Transverse colon (tissue), 4 donors: ENCODE results near the gene REV1. TPM values are rescaled to one million over a fixed set of nuclear protein-coding genes. Genes with fewer than 3 reads are reported as not detected.

ENCODE experiments used
- DNase-seq: peaks from one replicate; pipeline ENCODE4 v3.0.0-alpha.2; 2019
- H3K27ac ChIP-seq, 4 donors: fragments of 200-600 bp; sonication (generic); 2 replicates each; pipeline ENCODE4 v1.5.1; 2016 to 2018; ENCODE audit warnings: inconsistent platforms in 4 of 4
- H3K27me3 ChIP-seq: fragments of 200-600 bp; sonication (generic); 2 replicates; pipeline ENCODE4 v1.5.1; 2017; ENCODE audit warnings: inconsistent platforms
- H3K36me3 ChIP-seq, 4 donors: fragments of 200-600 bp; sonication (generic); 2 replicates each; pipeline ENCODE4 v1.5.1; 2017 to 2019; ENCODE audit warnings: inconsistent platforms in 4 of 4
- H3K4me1 ChIP-seq, 4 donors: fragments of 200-600 bp; sonication (generic); 2 replicates each; pipeline ENCODE4 v1.5.1; 2017 to 2020; ENCODE audit warnings: inconsistent platforms in 4 of 4
- H3K4me3 ChIP-seq, 4 donors: fragments of 200-600 bp; sonication (generic); 1 replicate in 1 of 4; 2 replicates in 3 of 4; pipeline versions ENCODE4 v1.5.1 to v1.6.1; 2017 to 2019; ENCODE audit warnings: inconsistent platforms in 4 of 4
- H3K9me3 ChIP-seq, 2 donors: fragments of 200-600 bp; sonication (generic); 2 replicates each; pipeline ENCODE4 v1.5.1; 2017 to 2019; ENCODE audit warnings: inconsistent platforms in 2 of 2
- EP300 ChIP-seq: sonication (generic); formaldehyde crosslinking; IDR thresholded peaks from one replicate; pipeline ENCODE4 v1.6.1; 2017; ENCODE audit warnings: antibody characterized with exemption, low read depth
- POLR2A ChIP-seq: fragments of 450-650 bp; IDR thresholded peaks from one replicate; pipeline ENCODE4 v1.6.1; 2016; ENCODE audit warnings: antibody characterized with exemption, mild to moderate bottlenecking, moderate library complexity
- POLR2AphosphoS5 ChIP-seq, 3 donors: sonication (generic); formaldehyde crosslinking; IDR thresholded peaks; one replicate each; pipeline ENCODE4 v1.6.1; 2016; ENCODE audit warnings: antibody characterized with exemption in 3 of 3
- WGBS, 2 donors: methylation state at CpG; one replicate each; pipeline ENCODE4 v1.1.5; 2018; ENCODE audit warnings: low coverage in 1 of 2; 5-methylcytosine and 5-hydroxymethylcytosine counted together
- in situ Hi-C, 4 donors: fragments of 200-750 bp; cut with MboI; loops; one replicate each; pipeline versions ENCODE4 v1.15.0 to v1.15.1; 2017; ENCODE audit warnings: low sequenced_read_pairs in 3 of 4, low pct_ligation_motif_present in 1 of 4, low pct_unique_long_range_greater_than_20kb in 1 of 4
- intact Hi-C: fragments of 100-400 bp; cut with DNase I; formaldehyde crosslinking; loops from one replicate; pipeline ENCODE4 v1.15.1; 2023; ENCODE audit warnings: low total_unique reads
- total RNA-seq, 4 donors: library from RNA; depleted of rRNA; stranded (reverse); fragments of >200 nt; gene quantifications; one replicate each; pipeline ENCODE4 v1.1.0, GENCODE V29; 2016
- TF ChIP-seq, protein P1 (sequence below), 5 experiments: fragments of 200-600 bp in 3 of 5; fragments of 450-650 bp in 2 of 5; sonication (generic) in 3 of 5; IDR thresholded peaks; 1 replicate in 2 of 5; 2 replicates in 3 of 5; pipeline ENCODE4 v1.5.1; 2016 to 2017; ENCODE audit warnings: antibody characterized with exemption in 5 of 5, inconsistent platforms in 3 of 5, mild to moderate bottlenecking in 2 of 5, moderate library complexity in 1 of 5

REV1 gene
- total RNA-seq, 4 donors from 2014 or later, result 23.2 to 199 (median 73.5) TPM

- Histone ChIP-seq H3K4me1 (peaks cover 0 to 10% (median 5%) of the 10 kb centered on the region in 4 donors), H3K27ac (no peak overlapping the region), H3K27me3 (no peaks in the 10 kb centered on the region), H3K36me3 (peaks cover 0 to 19% (median 3%) of the 10 kb centered on the region in 4 donors), H3K9me3 (no peaks in the 10 kb centered on the region), H3K4me3 (no peak overlapping the region)
- WGBS, 2 donors, result 74 to 77% methylated on average over 2 of the region's 2 CpGs
- intact Hi-C loops (no loop called here), in situ Hi-C loops (no loop called here)
- no peak for DNase-seq
- TF ChIP-seq, protein P1, sequence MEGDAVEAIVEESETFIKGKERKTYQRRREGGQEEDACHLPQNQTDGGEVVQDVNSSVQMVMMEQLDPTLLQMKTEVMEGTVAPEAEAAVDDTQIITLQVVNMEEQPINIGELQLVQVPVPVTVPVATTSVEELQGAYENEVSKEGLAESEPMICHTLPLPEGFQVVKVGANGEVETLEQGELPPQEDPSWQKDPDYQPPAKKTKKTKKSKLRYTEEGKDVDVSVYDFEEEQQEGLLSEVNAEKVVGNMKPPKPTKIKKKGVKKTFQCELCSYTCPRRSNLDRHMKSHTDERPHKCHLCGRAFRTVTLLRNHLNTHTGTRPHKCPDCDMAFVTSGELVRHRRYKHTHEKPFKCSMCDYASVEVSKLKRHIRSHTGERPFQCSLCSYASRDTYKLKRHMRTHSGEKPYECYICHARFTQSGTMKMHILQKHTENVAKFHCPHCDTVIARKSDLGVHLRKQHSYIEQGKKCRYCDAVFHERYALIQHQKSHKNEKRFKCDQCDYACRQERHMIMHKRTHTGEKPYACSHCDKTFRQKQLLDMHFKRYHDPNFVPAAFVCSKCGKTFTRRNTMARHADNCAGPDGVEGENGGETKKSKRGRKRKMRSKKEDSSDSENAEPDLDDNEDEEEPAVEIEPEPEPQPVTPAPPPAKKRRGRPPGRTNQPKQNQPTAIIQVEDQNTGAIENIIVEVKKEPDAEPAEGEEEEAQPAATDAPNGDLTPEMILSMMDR (IDR thresholded peaks at IDR 0.05), result no peak
- TF ChIP-seq POLR2A, result no peak
- no peak for TF ChIP-seq EP300
- no peak for TF ChIP-seq POLR2AphosphoS5 (IDR thresholded peaks at IDR 0.05)
Observed at GRCh38 chr2:99388892-99389291, 100.9 kb downstream of the REV1 start.

- intact Hi-C loops, result no loop called here
- no peak overlapping the region for H3K4me3 ChIP-seq
- H3K27ac ChIP-seq, result no peak overlapping the region
- H3K36me3 ChIP-seq, result peaks cover 0 to 30% (median 5%) of the 10 kb centered on the region in 4 donors
- TF ChIP-seq POLR2AphosphoS5 (IDR thresholded peaks at IDR 0.05) (no peak), EP300 (no peak), POLR2A (no peak)
- TF ChIP-seq, protein P1 (IDR thresholded peaks at IDR 0.05), result no peak
- H3K9me3 ChIP-seq, result no peaks in the 10 kb centered on the region
- H3K4me1 ChIP-seq, result no peaks in the 10 kb centered on the region
- WGBS, 2 donors, result 92 to 97% methylated on average over 2 of the region's 2 CpGs
- no peaks in the 10 kb centered on the region for H3K27me3 ChIP-seq
- no peak for DNase-seq
- in situ Hi-C loops, result no loop called here
Observed at GRCh38 chr2:99386011-99386410, 103.8 kb downstream of the REV1 start.

DNA sequence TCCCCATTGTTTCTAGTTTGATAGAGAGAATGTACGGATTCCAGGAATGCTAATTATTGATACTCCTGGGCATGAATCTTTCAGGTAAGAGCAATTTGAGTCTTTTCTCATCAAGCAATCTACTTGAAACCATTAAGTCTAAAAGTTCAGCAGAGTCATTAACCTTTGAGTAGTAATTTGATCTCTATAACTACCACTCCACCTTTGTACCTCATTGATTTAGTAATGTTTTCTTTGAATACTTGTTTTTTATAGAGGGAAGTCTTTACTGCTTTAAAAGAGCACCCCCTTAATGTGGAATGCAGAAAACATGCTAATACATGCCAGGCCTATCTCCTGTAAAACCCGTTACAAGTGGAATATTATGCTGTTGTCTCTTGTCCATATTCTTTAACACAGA lies 107.7 kb downstream of the REV1 start:
- no peaks in the 10 kb centered on the region for H3K27me3 ChIP-seq
- H3K27ac ChIP-seq, result no peak overlapping the region
- TF ChIP-seq POLR2AphosphoS5 (IDR thresholded peaks at IDR 0.05) (no peak), POLR2A (no peak), EP300 (no peak)
- TF ChIP-seq, protein P1 (IDR thresholded peaks at IDR 0.05), result no peak
- no peak overlapping the region for H3K4me3 ChIP-seq
- 88% methylated on average over 2 of the region's 2 CpGs for WGBS, 2 donors
- intact Hi-C loops (no loop called here), in situ Hi-C loops (no loop called here)
- peaks cover 0 to 45% (median 14%) of the 10 kb centered on the region in 4 donors for H3K36me3 ChIP-seq
- no peaks in the 10 kb centered on the region for H3K9me3 ChIP-seq
- no peaks in the 10 kb centered on the region for H3K4me1 ChIP-seq
- no peak for DNase-seq

DNA sequence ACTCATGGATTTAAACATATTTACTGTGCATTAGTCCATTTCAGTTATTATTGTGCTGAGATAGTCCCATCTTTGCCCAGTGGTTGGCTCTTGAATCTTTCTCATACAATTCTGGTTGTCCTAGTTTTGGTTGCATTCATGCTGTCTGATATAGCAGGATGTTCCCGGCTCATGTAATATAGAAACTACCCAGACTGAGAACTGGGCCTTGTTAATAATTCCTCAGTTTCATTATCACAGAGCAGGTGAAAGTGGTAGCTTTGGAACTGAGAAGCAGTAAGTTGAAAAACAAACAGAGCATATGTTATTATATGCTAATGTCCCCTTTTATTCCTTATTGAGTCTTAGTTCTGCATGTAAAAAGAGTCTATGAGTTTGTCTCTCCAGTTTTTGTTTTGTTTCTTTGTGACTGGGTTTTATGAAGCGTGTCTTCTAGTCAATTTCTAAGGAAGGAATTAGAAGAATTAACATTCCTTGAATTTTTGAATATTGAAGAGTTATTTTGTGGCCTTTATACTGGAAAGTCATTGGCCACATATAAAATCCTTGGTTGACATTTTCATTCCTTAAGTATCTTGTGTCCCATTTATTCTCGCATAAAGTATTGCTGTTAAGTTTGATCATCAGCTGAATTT lies 109.3 kb downstream of the REV1 start:
- no peak for DNase-seq
- H3K36me3 ChIP-seq, result peaks cover 0 to 54% (median 18%) of the 10 kb centered on the region in 4 donors
- no peak overlapping the region for H3K4me3 ChIP-seq
- no peaks in the 10 kb centered on the region for H3K27me3 ChIP-seq
- no peak for TF ChIP-seq EP300
- no peak for TF ChIP-seq POLR2AphosphoS5 (IDR thresholded peaks at IDR 0.05)
- no peak for TF ChIP-seq POLR2A
- TF ChIP-seq, protein P1 (IDR thresholded peaks at IDR 0.05), result no peak
- WGBS, 2 donors, result 75 to 85% methylated on average over 3 of the region's 3 CpGs
- H3K9me3 ChIP-seq, result no peaks in the 10 kb centered on the region
- H3K4me1 ChIP-seq, result no peaks in the 10 kb centered on the region
- in situ Hi-C loops, result no loop called here
- intact Hi-C loops, result no loop called here
- no peak overlapping the region for H3K27ac ChIP-seq
